Measurements from ENCODE around the gene ADAMTSL2. TPM values are rescaled to one million over a fixed set of nuclear protein-coding genes. Genes with fewer than 3 reads are reported as not detected.
A peak's percentile ranks its signal among the peaks of the same experiment; 100 is the strongest.

Gene ADAMTSL2
- total and polyA plus RNA-seq, 4 donors: 1.8 to 18.2 (median 7.7) TPM

GRCh38 chr9:133499132-133499891 is 35.2 kb upstream of the ADAMTSL2 start:
- Histone ChIP-seq H3K4me1 (ENCODE audit: control insufficient read depth in 4 of 4, insufficient read depth in 4 of 4, low read length in 3 of 4) (peaks cover 3 to 23% (median 12%) of the 10 kb centered on the region in 4 donors), H3K4me3 (ENCODE audit: low read depth in 1 of 3, low read length in 3 of 3) (no peak overlapping the region), H3K36me3 (ENCODE audit: control insufficient read depth in 4 of 4, insufficient read depth in 3 of 4, low read depth in 1 of 4, low read length in 3 of 4) (no peaks in the 10 kb centered on the region), H3K27ac (ENCODE audit: low read depth in 1 of 2, low read length in 2 of 2) (peak overlapping the region; percentile 35 to 38), H3K9ac (ENCODE audit: low read depth in 1 of 2, low read length in 2 of 2) (no peak overlapping the region), H3K27me3 (ENCODE audit: control insufficient read depth in 4 of 4, insufficient read depth in 4 of 4, low read length in 3 of 4) (no peaks in the 10 kb centered on the region), H3K9me3 (ENCODE audit: control insufficient read depth in 4 of 4, low read length in 3 of 4) (peaks cover 0 to 9% (median 1%) of the 10 kb centered on the region in 4 donors)
- peak; percentile 98 for TF ChIP-seq NR2F2 (IDR thresholded peaks at IDR 0.05)
- TF ChIP-seq RXRA (IDR thresholded peaks at IDR 0.05): peak; percentile 57 to 60
- TF ChIP-seq, protein P1, sequence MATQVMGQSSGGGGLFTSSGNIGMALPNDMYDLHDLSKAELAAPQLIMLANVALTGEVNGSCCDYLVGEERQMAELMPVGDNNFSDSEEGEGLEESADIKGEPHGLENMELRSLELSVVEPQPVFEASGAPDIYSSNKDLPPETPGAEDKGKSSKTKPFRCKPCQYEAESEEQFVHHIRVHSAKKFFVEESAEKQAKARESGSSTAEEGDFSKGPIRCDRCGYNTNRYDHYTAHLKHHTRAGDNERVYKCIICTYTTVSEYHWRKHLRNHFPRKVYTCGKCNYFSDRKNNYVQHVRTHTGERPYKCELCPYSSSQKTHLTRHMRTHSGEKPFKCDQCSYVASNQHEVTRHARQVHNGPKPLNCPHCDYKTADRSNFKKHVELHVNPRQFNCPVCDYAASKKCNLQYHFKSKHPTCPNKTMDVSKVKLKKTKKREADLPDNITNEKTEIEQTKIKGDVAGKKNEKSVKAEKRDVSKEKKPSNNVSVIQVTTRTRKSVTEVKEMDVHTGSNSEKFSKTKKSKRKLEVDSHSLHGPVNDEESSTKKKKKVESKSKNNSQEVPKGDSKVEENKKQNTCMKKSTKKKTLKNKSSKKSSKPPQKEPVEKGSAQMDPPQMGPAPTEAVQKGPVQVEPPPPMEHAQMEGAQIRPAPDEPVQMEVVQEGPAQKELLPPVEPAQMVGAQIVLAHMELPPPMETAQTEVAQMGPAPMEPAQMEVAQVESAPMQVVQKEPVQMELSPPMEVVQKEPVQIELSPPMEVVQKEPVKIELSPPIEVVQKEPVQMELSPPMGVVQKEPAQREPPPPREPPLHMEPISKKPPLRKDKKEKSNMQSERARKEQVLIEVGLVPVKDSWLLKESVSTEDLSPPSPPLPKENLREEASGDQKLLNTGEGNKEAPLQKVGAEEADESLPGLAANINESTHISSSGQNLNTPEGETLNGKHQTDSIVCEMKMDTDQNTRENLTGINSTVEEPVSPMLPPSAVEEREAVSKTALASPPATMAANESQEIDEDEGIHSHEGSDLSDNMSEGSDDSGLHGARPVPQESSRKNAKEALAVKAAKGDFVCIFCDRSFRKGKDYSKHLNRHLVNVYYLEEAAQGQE (IDR thresholded peaks at IDR 0.05): no peak
- no peak for TF ChIP-seq MAX (IDR thresholded peaks at IDR 0.05)
- TF ChIP-seq FOXA2 (IDR thresholded peaks at IDR 0.05): no peak
- TF ChIP-seq RAD21 (IDR thresholded peaks at IDR 0.05): peak in 1 of 2 donors; percentile 40
- no peak for TF ChIP-seq HNF4G (IDR thresholded peaks at IDR 0.05)
- peak; percentile 55 for TF ChIP-seq SP1 (IDR thresholded peaks at IDR 0.05)
- TF ChIP-seq CTCF (IDR thresholded peaks at IDR 0.05; ENCODE audit: low read depth, low read length, missing input control): peak; percentile 10
- TF ChIP-seq HNF4A (conservative IDR thresholded peaks at IDR 0.05): peak in 1 of 2 donors; percentile 52
- WGBS: 64% methylated on average over 19 of the region's 19 CpGs
- no peak for DNase-seq (ENCODE audit: low spot score)

GRCh38 chr9:133499892-133500270 is 34.6 kb upstream of the ADAMTSL2 start:
- Histone ChIP-seq H3K4me1 (ENCODE audit: control insufficient read depth in 4 of 4, insufficient read depth in 4 of 4, low read length in 3 of 4) (peaks cover 3 to 23% (median 12%) of the 10 kb centered on the region in 4 donors), H3K27ac (ENCODE audit: low read depth in 1 of 2, low read length in 2 of 2) (peak overlapping the region; percentile 35 to 38), H3K9ac (ENCODE audit: low read depth in 1 of 2, low read length in 2 of 2) (no peak overlapping the region), H3K27me3 (ENCODE audit: control insufficient read depth in 4 of 4, insufficient read depth in 4 of 4, low read length in 3 of 4) (no peaks in the 10 kb centered on the region), H3K9me3 (ENCODE audit: control insufficient read depth in 4 of 4, low read length in 3 of 4) (peaks cover 0 to 9% (median 1%) of the 10 kb centered on the region in 4 donors), H3K36me3 (ENCODE audit: control insufficient read depth in 4 of 4, insufficient read depth in 3 of 4, low read depth in 1 of 4, low read length in 3 of 4) (no peaks in the 10 kb centered on the region), H3K4me3 (ENCODE audit: low read depth in 1 of 3, low read length in 3 of 3) (no peak overlapping the region)
- WGBS: 83% methylated on average over 12 of the region's 12 CpGs
- DNase-seq (ENCODE audit: low spot score): no peak
- TF ChIP-seq RXRA (IDR thresholded peaks at IDR 0.05): no peak

GRCh38 chr9:133502112-133502511 is 32.4 kb upstream of the ADAMTSL2 start:
- no peaks in the 10 kb centered on the region for H3K36me3 ChIP-seq (ENCODE audit: control insufficient read depth in 4 of 4, insufficient read depth in 3 of 4, low read depth in 1 of 4, low read length in 3 of 4)
- no peak overlapping the region for H3K9ac ChIP-seq (ENCODE audit: low read depth in 1 of 2, low read length in 2 of 2)
- peaks cover 0 to 9% (median 1%) of the 10 kb centered on the region in 4 donors for H3K9me3 ChIP-seq (ENCODE audit: control insufficient read depth in 4 of 4, low read length in 3 of 4)
- no peak overlapping the region for H3K4me3 ChIP-seq (ENCODE audit: low read depth in 1 of 3, low read length in 3 of 3)
- H3K4me1 ChIP-seq (ENCODE audit: control insufficient read depth in 4 of 4, insufficient read depth in 4 of 4, low read length in 3 of 4): peaks cover 7 to 35% (median 21%) of the 10 kb centered on the region in 4 donors
- no peak for DNase-seq (ENCODE audit: low spot score)
- no peaks in the 10 kb centered on the region for H3K27me3 ChIP-seq (ENCODE audit: control insufficient read depth in 4 of 4, insufficient read depth in 4 of 4, low read length in 3 of 4)
- no peak overlapping the region for H3K27ac ChIP-seq (ENCODE audit: low read depth in 1 of 2, low read length in 2 of 2)
- WGBS: 97% methylated on average over 1 of the region's 1 CpG
- TF ChIP-seq RXRA (IDR thresholded peaks at IDR 0.05): no peak
- TF ChIP-seq FOXA2 (IDR thresholded peaks at IDR 0.05): no peak
- TF ChIP-seq NR2F2 (IDR thresholded peaks at IDR 0.05): no peak
- no peak for TF ChIP-seq TAF1 (conservative IDR thresholded peaks at IDR 0.05)
- TF ChIP-seq CTCF (IDR thresholded peaks at IDR 0.05; ENCODE audit: low read depth, low read length, missing input control): no peak
- no peak for TF ChIP-seq RAD21 (IDR thresholded peaks at IDR 0.05)
- TF ChIP-seq MAX (IDR thresholded peaks at IDR 0.05): no peak
- TF ChIP-seq, protein P2, sequence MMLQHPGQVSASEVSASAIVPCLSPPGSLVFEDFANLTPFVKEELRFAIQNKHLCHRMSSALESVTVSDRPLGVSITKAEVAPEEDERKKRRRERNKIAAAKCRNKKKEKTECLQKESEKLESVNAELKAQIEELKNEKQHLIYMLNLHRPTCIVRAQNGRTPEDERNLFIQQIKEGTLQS (IDR thresholded peaks at IDR 0.05): no peak
- no peak for TF ChIP-seq GABPA (IDR thresholded peaks at IDR 0.05 in 1 of 2, conservative IDR thresholded peaks at IDR 0.05 in 1 of 2)
- no peak for TF ChIP-seq HNF4G (IDR thresholded peaks at IDR 0.05)
- TF ChIP-seq JUND (IDR thresholded peaks at IDR 0.05): no peak
- no peak for TF ChIP-seq FOXA1 (IDR thresholded peaks at IDR 0.05)
